Measurements from ENCODE around the gene SLC5A10.

The SLC5A10 gene

GRCh38 chr17:18986541-18987229 lies 34.7 kb downstream of the SLC5A10 start:
- DNase-seq, result no peak

DNA sequence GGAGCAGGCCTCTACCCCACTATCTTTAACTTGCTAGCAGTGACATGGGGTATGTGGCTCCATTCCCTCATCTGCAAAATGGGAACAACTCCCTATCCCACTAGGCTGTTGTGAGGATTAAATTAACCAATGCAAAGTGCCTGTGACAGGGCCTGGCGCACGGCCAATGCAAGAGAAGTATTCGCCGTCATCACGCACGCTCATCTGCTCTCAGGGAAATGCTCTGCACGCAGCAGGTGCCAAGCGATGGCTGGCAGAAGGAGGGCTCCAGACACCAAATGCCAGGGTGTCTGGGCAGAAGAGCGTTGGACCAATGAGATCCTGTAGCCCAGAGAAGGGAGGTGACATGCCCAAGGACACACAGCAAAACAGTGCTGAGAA lies 35.3 kb downstream of the SLC5A10 start:
- no peak for DNase-seq

- DNase-seq, result no peak
Observed at GRCh38 chr17:18987862-18988545, 36.0 kb downstream of the SLC5A10 start.

- DNase-seq, result no peak
Observed at GRCh38 chr17:18988546-18989173, 36.7 kb downstream of the SLC5A10 start.

DNA sequence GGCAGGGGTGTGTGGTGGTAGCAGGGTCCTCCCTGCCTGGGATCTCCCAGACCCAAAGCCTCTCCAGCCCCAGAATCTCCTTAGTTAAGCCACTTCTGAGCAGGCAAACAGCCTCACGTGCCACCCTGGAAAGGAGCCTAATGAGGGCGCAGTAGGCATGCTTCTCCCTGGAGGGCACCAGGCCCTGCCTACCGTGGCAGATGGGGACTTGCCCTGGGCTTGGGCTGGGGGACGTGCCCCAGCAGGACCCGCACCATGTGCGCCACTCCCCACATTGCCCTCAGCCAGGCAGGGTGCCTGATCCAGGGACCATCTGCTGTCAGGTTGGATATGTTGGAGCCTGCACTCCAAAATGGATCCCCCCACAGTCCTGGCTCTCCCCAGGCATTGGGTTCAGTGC lies 38.4 kb downstream of the SLC5A10 start:
- DNase-seq, result no peak

GRCh38 chr17:18991531-18992315 lies 39.8 kb downstream of the SLC5A10 start:
- DNase-seq, result no peak

- DNase-seq, result no peak
Observed at GRCh38 chr17:18992454-18993130, 40.6 kb downstream of the SLC5A10 start.

GRCh38 chr17:18993905-18994526 lies 42.1 kb downstream of the SLC5A10 start:
- no peak for DNase-seq

- no peak for DNase-seq
Observed at GRCh38 chr17:18994631-18995030, 42.7 kb downstream of the SLC5A10 start.

- no peak for DNase-seq
Observed at GRCh38 chr17:18995220-18995619, 43.3 kb downstream of the SLC5A10 start.

DNA sequence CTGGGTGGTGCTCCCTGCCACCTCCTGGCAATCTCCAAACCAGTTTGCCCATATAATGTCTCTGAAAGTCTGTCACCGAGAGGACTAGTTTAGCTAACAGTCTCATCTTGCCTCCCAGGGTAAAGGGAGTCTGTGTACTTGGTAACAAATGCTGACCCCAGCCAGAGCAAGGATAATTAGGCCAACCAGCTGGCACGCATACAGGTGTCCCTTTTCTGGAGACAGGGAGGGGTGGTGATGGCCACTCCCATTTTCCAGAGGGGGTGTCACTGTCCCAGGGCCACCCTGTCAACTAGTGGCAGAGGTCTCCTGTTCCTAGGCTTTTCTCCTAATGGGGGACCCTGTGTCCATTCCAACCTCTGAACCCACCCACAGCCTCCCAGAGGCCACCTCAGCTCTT lies 44.5 kb downstream of the SLC5A10 start:
- no peak for DNase-seq

DNA sequence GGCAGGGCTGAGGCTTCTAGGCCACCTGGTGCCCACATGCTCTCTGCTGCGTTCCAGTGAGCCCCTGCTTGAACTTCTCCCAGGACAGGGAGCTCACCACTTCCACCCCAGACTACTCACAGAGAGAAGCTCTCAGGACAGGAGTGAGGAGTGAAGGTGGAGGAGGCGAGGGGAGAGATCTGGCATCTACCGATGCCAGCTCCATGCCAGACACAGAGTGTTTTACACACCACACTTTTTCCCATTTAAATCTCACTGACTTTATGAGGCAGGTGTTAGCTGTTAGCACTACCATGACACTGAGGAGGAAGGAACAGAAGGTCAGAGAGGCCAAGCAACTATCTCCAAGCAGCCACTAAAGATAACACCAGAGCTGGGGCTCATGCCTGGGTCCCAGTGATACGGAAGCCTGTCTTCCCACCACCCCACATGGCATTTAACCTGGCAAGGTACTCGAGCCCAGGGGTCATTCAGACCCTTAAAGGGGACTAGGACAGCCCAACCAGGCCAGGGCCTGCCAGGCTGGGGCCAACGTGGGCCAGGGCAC lies 45.8 kb downstream of the SLC5A10 start:
- DNase-seq, result no peak

GRCh38 chr17:18999394-18999793 lies 47.4 kb downstream of the SLC5A10 start:
- no peak for DNase-seq

GRCh38 chr17:18999911-19000310 lies 47.9 kb downstream of the SLC5A10 start:
- no peak for DNase-seq

DNA sequence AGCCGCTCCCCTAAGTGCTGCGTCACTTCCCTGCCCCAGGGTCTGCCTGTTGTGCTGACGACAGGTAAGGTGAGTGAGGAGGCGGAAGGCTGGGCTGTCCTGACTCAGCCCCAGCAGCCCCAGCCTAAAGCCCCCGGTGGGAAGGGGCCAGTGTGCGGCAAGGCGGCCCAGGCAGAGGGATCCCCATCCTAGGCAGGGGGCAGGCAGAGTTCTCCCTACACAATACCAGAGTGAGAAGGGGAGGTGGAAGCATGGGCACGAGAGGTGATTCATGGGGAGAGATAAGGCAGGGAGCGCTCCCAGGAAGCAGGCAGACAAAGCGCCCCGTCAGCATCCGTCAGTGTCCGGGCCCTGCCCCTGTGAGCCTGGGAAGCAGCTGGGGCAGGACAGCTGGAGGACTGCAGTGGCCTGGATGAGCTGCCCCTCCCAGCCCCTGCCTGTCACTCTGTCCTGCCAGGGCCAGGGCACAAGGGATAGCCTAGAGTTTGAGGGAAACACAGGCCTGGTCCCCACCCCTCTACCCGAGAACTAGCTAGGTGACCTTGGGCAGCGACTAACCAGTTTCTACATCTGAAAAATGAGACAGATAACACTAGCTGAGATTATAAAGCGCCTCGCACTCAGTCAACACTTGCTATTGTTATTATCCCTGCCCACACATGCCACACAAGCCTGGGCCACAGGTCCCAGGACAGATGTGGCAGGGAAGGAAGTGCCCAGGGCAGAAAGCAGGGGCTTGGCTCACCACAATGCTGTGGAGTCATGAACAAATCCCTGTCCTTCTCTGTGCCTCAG lies 48.8 kb downstream of the SLC5A10 start:
- DNase-seq, result no peak

DNA sequence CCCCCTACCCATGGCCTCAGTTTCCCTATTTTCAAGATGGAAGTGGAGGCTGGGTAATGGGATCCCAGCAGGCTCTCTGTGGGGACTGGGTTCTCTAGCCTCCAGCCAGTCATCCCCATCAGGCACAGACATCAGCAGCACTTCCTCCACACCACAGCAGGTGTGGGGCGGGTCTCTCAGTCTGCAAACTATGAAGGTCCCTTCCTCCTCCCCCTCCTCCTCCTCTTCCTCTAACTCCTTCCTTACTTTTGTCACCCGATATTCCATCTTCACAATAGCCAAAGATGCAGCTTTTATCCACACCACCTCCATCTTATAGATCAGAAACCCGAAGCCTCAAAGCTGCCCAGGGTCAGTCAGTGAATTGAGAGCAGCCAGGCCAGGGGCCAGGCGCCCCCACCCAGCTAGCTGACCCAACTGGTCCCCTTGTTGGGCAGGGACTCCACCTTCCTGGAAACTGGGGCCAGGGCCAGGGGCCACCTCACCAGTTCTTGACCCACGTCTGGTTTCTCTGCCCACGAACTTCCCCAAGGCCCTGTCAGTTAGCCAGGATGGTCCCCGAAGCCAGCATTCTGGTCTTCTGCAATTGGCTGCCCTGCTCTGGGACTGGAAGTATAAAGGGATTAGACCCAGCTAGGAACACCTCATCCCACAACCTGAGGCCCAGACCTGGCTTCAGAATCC lies 50.1 kb downstream of the SLC5A10 start:
- DNase-seq, result no peak

- no peak for DNase-seq
Observed at GRCh38 chr17:19002805-19003542, 51.0 kb downstream of the SLC5A10 start.

DNA sequence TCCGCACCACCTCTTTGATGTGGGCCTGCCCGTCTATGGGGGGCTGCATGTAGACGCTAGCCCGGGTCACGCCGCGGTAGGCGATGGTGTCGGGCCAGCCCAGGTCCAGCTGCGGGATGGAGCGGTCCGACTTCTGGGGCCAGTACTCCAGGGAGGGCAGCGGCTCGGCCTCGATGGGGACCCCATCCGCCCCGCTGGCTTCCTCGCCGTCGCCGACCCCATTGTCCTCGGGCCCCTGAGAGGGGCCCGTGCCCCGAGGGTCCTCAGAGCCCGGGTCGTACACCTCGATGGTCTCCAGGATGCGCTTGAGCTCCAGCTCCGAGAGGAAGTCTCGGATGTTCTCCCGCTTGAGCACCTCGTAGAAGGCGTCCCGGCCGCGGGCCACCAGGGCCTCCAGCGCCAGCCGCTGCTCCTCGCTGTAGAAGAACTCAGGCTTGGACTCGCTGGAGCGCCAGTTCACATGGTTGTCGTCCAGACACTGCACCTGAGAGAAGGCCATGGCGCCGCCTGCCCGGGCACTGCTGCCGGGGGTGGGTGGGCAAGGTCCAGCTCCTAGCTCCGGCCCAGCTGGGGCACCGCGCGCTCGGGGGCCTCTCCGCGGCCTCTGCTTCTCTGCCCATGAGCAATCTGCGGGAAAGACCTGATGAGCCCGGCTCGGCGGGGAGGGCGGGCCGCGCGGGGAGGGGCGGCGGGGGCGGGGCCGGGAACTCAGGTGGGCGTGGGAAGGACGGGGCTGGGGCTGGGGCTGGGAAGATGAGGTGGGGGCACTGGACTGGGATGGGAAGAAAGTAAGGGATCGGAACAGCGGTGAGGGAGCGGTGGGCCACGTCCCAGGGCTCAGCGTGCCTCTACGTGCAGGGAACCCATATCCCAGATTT lies 51.8 kb downstream of the SLC5A10 start:
- no peak for DNase-seq
